Measurements from ENCODE around the gene CHAF1B.
"Not testable (repeated sequence)": the region's sequence is repeated elsewhere in the genome, so short reads cannot be mapped to it uniquely, and the experiment has no call there.

Gene CHAF1B

DNA sequence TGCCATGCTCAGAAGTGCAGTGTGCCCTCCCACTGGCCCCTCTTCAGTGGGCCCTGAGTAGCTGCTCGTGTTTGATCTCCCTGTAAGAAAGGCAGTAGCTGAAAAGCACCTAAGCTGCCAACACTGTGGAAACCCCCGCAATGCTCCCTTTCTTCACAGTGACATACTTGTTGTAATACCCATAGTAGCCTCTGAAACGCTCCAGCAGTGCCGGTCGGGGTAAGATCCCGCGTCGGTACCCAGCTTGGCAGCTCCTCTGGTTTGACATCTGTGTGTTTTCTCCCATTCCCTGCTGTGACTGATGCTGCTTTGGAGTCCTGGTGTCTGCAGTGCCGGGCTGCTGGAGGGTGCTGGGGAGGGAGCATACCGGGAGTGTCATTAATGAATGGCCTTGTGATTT is 3.6 kb downstream of the CHAF1B start:
- DNase-seq (ENCODE audit: low spot score), result no peak

DNA sequence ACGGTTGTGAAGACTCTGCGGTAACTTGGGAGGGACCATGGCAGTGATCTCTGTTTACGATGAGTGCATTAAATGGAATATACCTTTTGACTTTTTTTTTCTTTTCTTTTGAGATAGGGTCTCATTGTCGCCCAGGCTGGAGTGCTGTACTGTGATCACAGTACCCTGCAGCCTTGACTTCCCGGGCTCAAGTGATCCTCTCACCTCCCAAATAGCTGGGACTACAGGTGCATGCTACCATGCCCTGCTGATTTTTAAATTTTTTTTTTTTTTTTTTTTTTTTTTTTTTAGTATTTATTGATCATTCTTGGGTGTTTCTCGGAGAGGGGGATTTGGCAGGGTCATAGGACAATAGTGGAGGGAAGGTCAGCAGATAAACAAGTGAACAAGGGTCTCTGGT is 6.5 kb downstream of the CHAF1B start:
- not testable (repeated sequence) for DNase-seq (ENCODE audit: low spot score)

DNA sequence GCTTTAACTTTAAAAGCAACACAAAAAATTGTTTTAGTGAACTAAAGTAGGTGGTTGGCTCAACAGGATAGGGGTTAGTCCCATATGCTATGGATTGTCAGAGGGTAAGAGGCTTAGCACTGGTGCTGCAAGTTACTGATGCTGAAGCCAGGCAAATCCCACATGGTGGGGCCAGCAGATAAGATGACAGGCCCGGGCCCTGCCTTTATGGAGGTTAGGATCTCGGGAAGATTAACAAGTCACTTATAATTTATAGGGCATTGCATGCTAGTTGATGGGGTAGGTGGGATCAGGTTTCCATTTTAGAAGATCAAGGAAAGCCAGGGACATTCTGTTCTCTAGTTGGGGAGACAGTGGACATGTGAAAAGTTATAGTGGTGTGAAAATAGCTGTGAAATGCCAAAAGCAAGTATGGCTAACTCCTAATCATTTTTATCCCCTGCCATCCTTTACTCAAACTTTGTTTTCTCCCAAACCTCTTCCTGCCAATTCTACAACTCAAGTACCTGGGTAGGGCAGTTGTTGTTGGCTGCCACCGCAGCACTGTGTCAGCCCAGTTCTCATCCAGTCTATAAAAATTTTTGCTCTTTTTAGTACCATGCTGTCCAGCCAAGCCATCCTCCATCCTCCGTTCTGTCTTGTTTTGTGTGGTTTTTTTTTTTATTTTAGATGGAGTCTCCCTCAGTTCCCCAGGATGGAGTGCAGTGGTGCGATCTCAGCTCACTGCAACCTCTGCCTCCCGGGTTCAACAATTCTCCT is 10.3 kb downstream of the CHAF1B start:
- DNase-seq (ENCODE audit: low spot score), result no peak

DNA sequence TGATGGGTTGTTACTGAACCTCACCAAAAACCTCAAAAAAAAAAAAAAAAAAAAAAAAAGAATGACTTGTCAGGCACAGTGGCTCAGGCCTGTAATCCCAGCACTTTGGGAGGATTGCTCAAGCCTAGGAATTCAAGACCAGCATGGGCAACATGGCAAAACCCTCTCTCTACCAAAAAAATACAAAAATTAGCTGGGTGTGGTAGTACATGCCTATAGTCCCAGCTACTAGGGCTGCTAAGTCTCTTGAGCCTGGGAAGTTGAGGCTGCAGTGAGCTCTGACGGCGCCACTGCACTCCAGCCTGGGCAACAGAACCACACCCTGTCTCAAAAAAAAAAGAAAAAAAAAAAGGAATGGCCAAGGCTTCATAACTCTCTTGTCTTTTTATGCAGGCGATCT is 11.1 kb downstream of the CHAF1B start:
- no peak for DNase-seq (ENCODE audit: low spot score)

DNA sequence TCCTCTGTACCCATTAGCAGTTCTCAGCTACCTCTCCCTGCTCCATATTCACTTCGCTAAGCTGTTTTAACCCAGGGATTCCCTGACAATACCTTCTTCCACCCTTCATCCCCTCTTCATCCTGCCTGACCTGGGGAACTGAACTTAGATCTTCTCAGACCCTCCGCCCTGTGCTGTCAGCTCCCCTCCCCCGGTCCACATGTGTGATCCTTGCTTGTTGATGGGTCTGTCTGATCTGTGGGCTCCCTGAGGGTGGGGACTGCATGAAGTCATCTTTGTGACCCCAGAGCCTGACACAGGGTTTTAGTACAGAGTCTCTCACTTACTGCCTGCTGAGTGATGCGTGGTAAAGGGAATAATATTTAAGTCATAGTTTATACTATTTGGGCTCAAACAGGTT is 11.8 kb downstream of the CHAF1B start:
- DNase-seq (ENCODE audit: low spot score), result no peak

DNA sequence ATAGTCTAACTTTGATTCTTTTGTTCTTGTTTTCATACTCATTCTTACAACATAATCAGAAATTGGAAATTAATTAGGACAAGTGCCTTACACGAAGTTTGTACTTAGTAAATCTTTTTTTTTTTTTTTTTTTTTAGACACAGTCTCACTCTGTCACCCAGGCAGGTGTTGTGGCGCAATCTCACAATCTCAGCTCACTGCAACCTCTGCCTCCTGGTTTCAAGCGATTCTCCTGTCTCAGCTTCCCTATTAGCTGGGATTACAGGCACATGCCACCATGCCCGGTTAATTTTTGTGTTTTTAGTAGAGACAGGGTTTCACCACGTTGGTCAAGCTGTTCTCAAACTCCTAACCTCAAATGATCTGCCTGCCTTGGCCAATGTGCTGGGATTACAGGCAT is 12.4 kb downstream of the CHAF1B start:
- DNase-seq (ENCODE audit: low spot score), result no peak

DNA sequence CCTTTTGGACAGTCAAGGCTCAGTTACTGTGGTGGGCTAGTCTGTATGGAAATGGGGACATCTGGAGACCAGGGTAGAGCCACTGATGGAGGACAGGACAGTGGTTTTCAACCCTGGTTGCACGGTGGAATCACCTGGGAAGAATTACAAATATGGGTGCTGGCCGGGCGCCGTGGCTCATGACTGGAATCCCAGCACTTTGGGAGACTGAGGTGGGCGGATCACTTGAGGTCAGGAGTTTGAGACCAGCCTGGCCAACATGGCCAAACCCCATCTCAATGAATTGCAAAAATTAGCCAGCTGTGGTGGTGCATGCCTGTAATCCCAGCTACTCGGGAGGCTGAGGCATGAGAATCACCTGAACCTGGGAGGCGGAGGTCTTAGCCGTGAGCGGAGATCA is 14.5 kb downstream of the CHAF1B start:
- not testable (repeated sequence) for DNase-seq (ENCODE audit: low spot score)

DNA sequence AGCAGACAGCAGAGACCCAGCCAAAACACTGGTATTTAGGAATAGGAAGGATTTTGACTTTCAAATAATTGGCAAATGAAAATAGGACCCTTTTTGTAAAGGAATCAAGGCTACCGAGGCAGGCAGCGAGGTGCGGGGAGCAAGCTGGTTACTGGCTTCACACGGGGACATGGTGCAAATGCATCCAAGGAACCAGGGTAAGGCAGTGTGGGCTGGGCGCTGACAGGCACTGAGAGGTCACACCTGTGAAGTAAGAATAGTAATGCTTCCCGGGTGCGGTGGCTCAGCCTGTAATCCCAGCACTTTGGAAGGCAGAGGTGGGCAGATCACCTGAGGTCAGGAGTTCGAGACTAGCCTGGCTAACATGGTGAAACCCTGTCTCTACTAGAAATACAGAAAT is 15.5 kb downstream of the CHAF1B start:
- no peak for DNase-seq (ENCODE audit: low spot score)

DNA sequence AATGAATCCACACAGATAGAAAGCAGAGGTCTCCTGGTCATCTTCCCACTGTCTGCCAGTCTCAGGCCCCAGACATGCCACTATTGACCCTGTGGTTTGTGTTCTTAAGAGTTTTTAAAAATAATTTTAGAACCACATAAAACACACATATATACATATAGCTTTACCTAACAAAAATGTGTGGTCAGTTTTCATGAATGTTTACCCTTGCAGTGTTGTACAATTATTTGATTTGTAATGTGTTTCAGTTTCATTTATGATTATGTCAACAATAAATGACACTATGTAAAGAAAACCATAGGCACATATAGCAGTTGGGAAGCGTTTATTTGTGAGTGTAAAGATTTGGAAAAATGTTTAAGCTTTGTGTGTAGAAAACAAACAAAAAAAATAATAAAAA is 17.1 kb downstream of the CHAF1B start:
- no peak for DNase-seq (ENCODE audit: low spot score)

DNA sequence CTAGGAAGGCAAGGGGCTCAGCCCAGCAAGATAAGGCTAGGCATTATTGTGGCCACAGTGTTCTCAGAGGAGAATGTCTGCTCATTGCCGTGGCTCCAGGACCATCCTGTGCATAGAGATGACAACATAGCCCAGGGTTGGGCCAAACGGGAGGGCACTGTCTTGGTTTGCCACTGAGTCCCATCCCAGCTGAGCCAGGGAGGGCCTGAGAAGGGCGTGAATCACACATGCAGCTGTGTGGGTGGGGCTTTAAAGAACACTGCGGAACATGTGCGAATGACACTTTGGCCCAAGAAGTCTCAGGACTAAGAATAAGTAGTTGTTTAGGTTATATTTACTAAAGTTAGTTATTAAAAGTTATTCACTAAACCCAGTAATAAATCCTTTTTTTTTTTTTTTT is 18.5 kb downstream of the CHAF1B start:
- no peak for DNase-seq (ENCODE audit: low spot score)

DNA sequence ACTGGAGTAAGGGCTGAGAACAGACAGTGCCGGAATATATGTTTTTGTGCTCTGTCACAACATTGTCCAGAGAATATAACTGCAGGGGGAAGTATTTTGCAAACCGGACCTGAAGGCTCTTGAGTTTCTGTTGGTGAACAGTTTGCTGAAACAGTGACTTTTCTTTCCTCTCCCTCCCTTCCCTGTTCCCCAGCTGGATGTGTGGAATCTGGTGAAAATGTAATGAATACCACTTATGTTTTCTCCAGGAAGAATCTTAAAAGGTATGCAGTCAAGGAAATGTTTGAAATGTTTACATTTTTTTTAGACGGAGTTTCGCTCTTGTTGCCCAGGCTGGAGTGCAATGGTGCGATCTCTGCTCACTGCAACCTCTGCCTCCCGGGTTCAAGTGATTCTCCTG is 23.4 kb downstream of the CHAF1B start:
- DNase-seq (ENCODE audit: low spot score), result no peak

DNA sequence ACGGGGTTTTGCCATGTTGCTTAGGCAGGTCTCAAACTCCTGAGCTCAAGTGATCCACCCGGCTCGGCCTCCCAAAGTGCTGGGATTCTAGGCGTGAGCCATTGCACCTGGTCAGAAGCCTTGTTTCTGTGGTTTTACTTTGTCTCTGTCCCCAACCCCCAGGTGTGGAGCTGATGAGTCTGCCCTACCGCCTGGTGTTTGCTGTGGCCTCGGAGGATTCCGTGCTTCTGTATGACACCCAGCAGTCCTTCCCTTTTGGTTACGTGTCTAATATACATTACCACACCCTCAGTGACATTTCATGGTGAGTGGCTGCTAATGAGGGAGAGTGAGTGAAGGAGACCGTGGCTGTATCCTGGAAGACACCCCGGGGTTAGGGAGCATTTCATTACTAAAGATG is 26.1 kb downstream of the CHAF1B start:
- DNase-seq (ENCODE audit: low spot score), result no peak

DNA sequence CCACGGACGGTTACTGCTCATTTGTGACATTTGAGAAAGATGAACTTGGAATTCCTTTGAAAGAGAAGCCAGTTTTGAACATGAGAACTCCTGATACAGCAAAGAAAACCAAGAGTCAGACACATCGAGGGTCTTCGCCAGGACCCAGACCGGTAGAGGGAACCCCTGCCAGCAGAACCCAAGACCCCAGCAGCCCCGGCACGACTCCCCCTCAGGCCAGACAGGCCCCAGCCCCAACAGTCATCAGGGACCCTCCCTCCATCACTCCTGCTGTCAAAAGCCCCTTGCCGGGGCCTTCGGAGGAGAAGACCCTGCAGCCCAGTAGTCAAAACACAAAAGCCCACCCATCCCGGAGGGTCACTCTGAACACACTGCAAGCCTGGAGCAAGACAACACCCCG is 27.7 kb downstream of the CHAF1B start:
- no peak for DNase-seq (ENCODE audit: low spot score)

DNA sequence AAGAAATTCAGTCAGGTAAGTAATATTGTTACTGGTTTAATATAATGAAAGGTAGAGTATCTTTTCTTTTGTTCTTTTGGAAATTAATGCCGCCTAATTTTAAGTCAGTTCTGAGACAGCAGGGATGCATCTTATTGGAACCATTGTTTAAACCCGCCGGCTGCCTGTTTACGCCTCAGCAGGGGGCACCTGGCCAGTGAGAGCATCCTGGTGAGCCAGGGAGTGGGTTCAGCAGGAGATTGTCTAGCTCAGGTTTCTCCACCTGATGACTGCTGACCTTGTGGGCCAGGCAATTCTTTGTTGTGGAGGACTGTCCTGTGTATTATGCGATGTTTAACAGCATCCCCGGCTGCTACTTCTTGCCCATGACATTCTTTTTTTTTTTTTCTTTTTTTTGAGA is 30.2 kb downstream of the CHAF1B start:
- DNase-seq (ENCODE audit: low spot score), result no peak

DNA sequence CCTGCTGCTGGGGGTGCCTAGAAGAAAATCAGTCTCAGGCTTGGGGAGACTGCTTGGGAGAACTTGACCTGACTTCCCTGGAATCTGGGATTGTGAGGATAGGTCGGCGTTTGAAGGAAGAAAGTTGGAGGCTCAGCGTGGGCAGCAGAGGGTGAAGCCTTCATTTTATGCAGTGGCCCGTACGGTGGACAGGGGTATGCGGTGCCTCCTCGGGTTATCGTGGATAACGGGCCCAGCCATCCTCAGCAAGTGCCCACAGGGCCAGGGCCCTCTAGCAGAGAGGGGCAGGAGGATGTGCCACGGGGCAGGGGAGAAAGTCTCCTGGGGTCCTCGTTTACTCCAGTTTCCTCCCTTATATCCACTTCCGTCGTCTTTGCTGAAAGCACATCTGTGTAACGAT is 34.0 kb downstream of the CHAF1B start:
- DNase-seq (ENCODE audit: low spot score), result no peak

DNA sequence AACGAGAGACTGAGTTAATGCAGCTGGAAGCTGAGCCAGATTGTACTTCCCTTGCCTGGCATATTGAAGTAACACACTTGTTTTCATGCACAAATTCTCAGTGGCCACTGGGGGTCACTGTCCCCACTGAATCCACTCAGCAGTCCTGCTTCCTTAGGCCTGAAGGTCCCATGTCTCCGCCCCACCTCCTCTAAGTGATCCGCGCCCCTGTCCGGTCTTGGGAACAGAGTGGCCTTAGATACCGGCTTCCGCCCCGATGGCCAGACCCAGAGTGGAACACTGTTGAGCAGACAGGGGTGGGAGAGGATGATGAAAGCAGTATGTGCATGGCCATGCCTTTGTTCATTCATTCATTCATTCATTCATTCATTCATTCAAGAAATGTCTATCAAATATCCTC is 34.8 kb downstream of the CHAF1B start:
- peak; percentile 72 for DNase-seq (ENCODE audit: low spot score)

DNA sequence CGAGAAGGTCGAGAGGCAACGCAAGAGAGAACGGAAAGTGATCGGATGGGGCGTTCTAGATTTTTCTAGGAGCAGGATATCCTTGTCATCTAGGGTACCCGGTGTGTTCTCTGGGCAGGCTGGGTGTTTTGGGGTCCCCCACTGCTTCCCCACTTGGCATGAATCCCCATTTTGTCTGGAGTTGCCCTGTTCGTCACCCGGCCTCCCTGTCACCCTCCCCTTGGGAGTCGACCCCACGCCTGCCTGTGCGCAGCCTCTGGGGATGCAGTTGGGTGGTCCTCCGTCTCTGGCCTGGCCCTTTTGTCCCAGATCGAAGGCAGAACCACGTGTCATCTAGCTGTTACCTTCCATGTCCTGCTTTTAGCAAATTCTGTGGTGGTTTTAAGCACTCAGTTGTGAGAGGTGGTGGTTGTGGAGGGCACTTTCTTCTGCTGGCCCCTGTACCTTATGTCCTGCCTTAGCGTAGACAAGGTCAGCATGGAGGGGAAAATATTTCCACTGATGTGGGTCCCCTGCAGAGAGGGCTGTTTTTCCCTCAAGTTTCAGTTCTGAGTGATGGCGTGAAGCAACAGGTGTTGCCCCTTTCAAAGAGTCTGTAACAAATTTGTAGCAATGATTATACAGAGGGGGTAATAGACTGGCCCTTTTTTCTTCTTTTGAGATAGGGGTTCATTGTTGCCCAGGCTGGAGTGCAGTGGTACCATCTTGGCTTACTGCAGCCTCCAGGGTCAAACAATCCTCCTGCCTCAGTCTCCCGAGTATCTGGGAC is 35.6 kb downstream of the CHAF1B start:
- DNase-seq (ENCODE audit: low spot score), result no peak

DNA sequence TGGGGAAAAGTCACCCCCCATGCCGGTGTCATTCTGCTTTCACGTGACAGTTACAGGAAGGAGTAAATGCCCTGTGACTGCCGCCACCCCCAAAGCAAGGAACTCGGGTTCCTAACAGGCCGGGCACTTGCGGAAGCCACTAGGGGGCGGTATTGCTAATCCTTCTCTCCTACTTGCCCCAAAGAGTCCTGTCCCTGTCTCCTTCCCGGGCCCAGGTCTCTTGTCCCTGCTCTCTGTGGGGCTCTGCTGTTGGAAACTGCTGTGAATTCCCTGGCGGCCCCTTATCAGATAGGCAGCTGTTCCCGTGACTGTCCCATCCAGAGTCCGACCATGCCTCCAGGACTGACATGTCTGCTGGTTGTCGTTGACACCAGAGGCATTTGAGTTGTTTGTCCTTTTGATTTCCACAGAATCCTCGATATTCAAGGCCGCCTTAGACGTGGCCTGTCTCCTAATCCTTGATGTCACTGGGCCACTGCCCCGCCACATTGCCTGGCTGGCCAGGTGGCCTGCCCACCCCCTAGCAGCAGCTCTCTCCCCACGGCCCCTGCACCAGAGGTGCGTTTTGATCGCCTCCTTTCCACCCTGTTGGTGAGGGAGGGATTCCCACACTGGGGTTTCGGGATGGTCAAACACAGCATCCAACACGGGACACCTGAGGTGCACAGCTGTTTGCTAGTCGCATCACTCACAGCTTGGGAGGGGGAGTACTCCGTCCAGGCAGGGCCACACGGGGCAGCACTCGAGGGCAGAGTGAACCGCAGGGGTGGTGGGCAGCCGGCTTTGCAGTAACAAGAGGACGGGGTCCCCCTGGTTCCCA is 37.3 kb downstream of the CHAF1B start:
- peak; percentile 77 for DNase-seq (ENCODE audit: low spot score)

DNA sequence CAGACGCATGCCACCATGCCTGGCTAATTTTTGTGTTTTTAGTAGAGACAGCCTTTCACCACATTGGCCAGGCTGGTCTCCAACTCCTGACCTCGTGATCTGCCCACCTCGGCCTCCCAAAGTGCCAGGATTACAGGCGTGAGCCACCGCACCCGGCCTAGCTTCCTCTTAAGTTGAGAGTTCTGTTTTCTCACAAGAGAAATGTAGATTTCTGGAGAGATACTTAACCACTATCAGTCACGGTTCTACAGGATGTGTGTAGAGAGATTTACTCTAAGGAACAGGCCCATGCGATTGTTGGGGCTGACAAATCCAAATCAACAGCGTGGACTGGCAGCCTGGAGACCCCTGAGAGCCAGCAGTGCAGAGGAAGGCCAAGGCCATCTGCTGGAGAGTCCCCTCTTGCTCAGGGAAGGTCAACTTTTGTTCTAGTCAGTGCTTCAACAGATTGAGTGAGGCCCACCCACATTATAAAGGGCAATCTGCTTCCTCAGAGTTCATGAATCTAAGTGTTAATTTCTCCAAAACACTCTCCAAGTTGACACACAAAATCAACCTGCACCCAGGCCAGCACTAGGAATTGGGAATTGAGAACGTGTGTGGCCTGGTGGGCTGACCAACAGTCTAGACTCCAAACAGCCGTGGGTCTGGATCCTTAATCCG is 38.7 kb downstream of the CHAF1B start:
- no peak for DNase-seq (ENCODE audit: low spot score)

DNA sequence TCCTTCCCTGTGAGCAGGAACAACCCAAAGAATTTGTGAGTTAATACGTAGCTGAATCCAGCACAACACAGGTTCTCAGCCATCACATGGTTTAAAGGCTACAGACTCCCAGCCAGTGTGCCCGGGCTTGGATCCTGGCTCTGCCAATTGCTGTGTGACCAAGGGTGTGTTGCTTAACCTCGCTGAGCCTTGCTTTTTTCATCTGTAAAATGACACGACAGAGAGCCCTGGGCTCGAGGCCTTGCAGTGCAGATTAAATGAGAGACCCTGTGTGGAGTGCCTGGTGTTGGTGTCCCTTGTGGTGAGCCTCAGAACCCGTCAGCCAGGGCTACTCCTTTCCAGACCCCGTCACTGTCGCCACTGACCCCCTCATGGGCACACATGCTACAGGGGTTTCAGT is 39.4 kb downstream of the CHAF1B start:
- no peak for DNase-seq (ENCODE audit: low spot score)

DNA sequence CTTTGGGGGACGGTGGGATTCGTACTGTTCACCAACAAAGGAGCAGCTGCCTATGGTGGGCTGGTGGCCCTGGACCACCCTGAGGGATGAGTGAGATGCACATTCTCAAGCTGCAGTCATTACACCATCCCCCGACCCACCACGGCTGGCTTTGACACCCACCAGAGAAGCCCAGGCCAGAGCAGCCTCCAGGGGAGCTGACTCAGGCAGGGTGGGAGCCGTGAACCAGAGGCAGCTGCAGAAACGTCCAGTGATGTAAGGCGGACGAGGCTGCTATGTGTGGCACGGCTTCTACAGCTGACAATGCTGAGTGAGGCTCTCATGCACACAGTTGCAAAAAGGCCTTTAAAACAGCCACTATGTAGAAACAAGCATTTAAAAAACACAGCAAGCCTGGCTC is 40.1 kb downstream of the CHAF1B start:
- no peak for DNase-seq (ENCODE audit: low spot score)

DNA sequence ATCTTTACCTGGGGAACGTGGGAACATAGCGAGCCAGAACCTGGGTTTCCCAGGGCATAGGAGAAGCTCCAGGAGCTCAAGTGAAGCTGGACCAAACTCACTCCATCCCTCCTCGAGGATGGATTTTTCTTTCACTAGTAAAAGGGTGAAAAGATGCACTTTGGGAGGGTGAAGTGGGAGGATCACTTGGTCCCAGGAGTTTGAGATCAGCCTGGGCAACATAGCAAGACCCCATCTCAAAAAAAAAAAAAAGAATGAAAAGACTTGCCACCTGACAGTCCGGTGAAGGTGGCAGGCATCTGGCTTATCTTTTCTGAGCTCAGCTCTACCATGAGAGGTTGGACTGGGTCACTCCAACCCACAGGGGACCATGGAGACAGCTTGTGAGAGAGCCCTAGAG is 42.3 kb downstream of the CHAF1B start:
- DNase-seq (ENCODE audit: low spot score), result no peak

All from hematopoietic multipotent progenitor cell treated with erythropoietin and hydrocortisone succinate and interleukin-3 and kit ligand, for 17 days (in vitro differentiated cells).